ENCODE results near the gene RPRD1A. TPM values are rescaled to one million over a fixed set of nuclear protein-coding genes. Genes with fewer than 3 reads are reported as not detected.

RPRD1A gene
- polyA plus RNA-seq, 1 donor (not counting 4 experiments of a cell fraction or from before 2014, with no cell fraction given), result 55.5 TPM

DNA sequence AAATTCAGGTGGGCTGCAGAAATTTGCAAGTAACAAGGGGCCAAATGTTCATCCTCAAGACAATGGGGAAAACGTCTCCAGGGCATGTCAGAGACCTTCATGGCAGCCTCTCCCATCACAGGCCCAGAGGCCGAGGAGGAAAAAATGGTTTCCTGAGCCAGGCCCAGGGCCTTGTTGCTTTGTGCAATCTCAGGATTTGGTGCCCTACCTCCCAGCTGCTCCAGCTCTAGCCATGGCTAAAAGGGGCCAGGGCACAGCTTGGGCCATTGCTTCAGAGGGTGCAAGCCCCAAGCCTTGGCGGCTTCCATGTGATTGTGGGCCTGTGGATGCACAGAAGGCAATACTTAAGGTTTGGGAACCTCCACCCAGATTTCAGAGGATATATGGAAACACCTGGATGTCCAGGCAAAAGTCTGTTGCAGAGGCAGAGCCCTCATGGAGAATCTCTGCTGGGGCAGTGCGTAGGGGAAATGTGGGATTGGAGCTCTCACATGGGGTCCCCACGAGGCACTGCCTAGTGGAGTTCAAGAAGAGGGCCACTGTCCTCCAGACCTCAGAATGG, 29.2 kb downstream of the RPRD1A start:
- FAIRE-seq, result no peak

DNA sequence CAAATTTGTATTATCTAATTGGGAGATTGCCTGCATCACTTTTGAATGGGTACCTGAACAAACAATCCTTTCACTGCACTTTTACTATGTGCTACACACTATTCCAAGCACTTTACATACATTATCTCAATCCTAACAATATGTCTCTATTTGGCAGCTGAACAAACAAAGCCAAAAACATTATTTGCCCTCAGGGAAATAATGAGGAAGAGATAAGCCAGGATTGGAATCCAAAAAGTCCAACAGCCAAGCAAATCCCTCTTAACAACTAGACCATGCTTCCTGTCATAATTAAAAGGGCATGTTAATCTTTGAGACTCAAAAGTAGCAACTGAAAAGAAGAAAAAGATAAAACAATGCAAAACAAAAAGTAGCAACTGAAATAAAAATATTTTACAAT, 32.1 kb downstream of the RPRD1A start:
- Histone ChIP-seq H3K9me1 (ENCODE audit: control insufficient read depth, extremely low read depth, insufficient read depth, low read length) (no peaks in the 10 kb centered on the region), H3K9me3 (ENCODE audit: control insufficient read depth, low read depth, low read length) (peaks cover 6% of the 10 kb centered on the region), H3K4me2 (ENCODE audit: control insufficient read depth, extremely low read depth, insufficient read depth, low read depth, low read length) (no peak overlapping the region), H3K9ac (ENCODE audit: control insufficient read depth, extremely low read depth, insufficient read depth, low read length) (no peak overlapping the region), H3K79me2 (ENCODE audit: control insufficient read depth, insufficient read depth, low read length) (peaks cover 59% of the 10 kb centered on the region), H4K20me1 (ENCODE audit: control insufficient read depth, extremely low read depth, insufficient read depth, low read length) (peaks cover 3% of the 10 kb centered on the region), H3K36me3 (ENCODE audit: control insufficient read depth in 2 of 2, extremely low read depth in 1 of 2, insufficient read depth in 2 of 2, low read length in 2 of 2) (peaks cover 0 to 2% of the 10 kb centered on the region in 2 experiments), H3K27me3 (ENCODE audit: control insufficient read depth, extremely low read depth, insufficient read depth, low read length) (no peaks in the 10 kb centered on the region), H3K4me1 (ENCODE audit: control insufficient read depth, extremely low read depth, insufficient read depth, low read length) (peaks cover 7% of the 10 kb centered on the region), H3K4me3 (ENCODE audit: control insufficient read depth in 2 of 3, extremely low read depth in 1 of 3, insufficient read depth in 2 of 3, low read depth in 1 of 3, low read length in 3 of 3) (no peak overlapping the region), H3K27ac (ENCODE audit: control insufficient read depth, insufficient read depth, low read length) (no peak overlapping the region), H2AFZ (ENCODE audit: control insufficient read depth, low read length) (no peak overlapping the region)
- dilution Hi-C loops (cut with MboI; ENCODE audit: extremely low pct_ligation_motif_present, low sequenced_read_pairs), result no loop called here
- DNase-seq (ENCODE audit: low read depth, low spot score) (no peak), FAIRE-seq (peak; percentile 5)
- TF ChIP-seq EZH2 (IDR thresholded peaks at IDR 0.05; ENCODE audit: low read length), result no peak
- TF ChIP-seq, protein P1, sequence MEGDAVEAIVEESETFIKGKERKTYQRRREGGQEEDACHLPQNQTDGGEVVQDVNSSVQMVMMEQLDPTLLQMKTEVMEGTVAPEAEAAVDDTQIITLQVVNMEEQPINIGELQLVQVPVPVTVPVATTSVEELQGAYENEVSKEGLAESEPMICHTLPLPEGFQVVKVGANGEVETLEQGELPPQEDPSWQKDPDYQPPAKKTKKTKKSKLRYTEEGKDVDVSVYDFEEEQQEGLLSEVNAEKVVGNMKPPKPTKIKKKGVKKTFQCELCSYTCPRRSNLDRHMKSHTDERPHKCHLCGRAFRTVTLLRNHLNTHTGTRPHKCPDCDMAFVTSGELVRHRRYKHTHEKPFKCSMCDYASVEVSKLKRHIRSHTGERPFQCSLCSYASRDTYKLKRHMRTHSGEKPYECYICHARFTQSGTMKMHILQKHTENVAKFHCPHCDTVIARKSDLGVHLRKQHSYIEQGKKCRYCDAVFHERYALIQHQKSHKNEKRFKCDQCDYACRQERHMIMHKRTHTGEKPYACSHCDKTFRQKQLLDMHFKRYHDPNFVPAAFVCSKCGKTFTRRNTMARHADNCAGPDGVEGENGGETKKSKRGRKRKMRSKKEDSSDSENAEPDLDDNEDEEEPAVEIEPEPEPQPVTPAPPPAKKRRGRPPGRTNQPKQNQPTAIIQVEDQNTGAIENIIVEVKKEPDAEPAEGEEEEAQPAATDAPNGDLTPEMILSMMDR (optimal IDR thresholded peaks at IDR 0.05 in 1 of 3, IDR thresholded peaks at IDR 0.05 in 1 of 3, conservative IDR thresholded peaks at IDR 0.05 in 1 of 3; ENCODE audit: extremely low read depth in 1 of 3, insufficient read depth in 2 of 3, low read length in 3 of 3), result no peak

More for the DNA sequence above, 29.2 kb downstream of the RPRD1A start:
- Histone ChIP-seq H3K4me2 (ENCODE audit: control insufficient read depth, extremely low read depth, insufficient read depth, low read depth, low read length) (no peak overlapping the region), H3K9me3 (ENCODE audit: control insufficient read depth, low read depth, low read length) (peaks cover 6% of the 10 kb centered on the region), H3K4me1 (ENCODE audit: control insufficient read depth, extremely low read depth, insufficient read depth, low read length) (peaks cover 7% of the 10 kb centered on the region), H4K20me1 (ENCODE audit: control insufficient read depth, extremely low read depth, insufficient read depth, low read length) (peaks cover 3% of the 10 kb centered on the region), H2AFZ (ENCODE audit: control insufficient read depth, low read length) (no peak overlapping the region), H3K27me3 (ENCODE audit: control insufficient read depth, extremely low read depth, insufficient read depth, low read length) (no peaks in the 10 kb centered on the region), H3K79me2 (ENCODE audit: control insufficient read depth, insufficient read depth, low read length) (peaks cover 81% of the 10 kb centered on the region), H3K36me3 (ENCODE audit: control insufficient read depth in 2 of 2, extremely low read depth in 1 of 2, insufficient read depth in 2 of 2, low read length in 2 of 2) (no peaks in the 10 kb centered on the region), H3K27ac (ENCODE audit: control insufficient read depth, insufficient read depth, low read length) (no peak overlapping the region), H3K9ac (ENCODE audit: control insufficient read depth, extremely low read depth, insufficient read depth, low read length) (no peak overlapping the region), H3K4me3 (ENCODE audit: control insufficient read depth in 2 of 3, extremely low read depth in 1 of 3, insufficient read depth in 2 of 3, low read depth in 1 of 3, low read length in 3 of 3) (no peak overlapping the region), H3K9me1 (ENCODE audit: control insufficient read depth, extremely low read depth, insufficient read depth, low read length) (no peaks in the 10 kb centered on the region)
- dilution Hi-C loops (cut with MboI; ENCODE audit: extremely low pct_ligation_motif_present, low sequenced_read_pairs), result no loop called here
- no peak for DNase-seq (ENCODE audit: low read depth, low spot score)
- no peak for TF ChIP-seq EZH2 (IDR thresholded peaks at IDR 0.05; ENCODE audit: low read length)
- TF ChIP-seq, protein P1 (optimal IDR thresholded peaks at IDR 0.05 in 1 of 3, IDR thresholded peaks at IDR 0.05 in 1 of 3, conservative IDR thresholded peaks at IDR 0.05 in 1 of 3; ENCODE audit: extremely low read depth in 1 of 3, insufficient read depth in 2 of 3, low read length in 3 of 3), result no peak

Data from keratinocyte (primary cell).